Thyroid gland (tissue), 4 donors: ENCODE measurements around the gene ASPSCR1.
A peak's percentile ranks its signal among the peaks of the same experiment; 100 is the strongest.

Experiments used
- POLR2A ChIP-seq, 2 donors: fragments of 450-650 bp; IDR thresholded peaks; one replicate each; pipeline ENCODE4 v1.6.1; 2017; ENCODE audit warnings: antibody characterized with exemption in 2 of 2, mild to moderate bottlenecking in 2 of 2, moderate library complexity in 1 of 2
- TF ChIP-seq, protein P1 (sequence below), 6 experiments: fragments of 200-600 bp in 3 of 6; fragments of 450-650 bp in 3 of 6; sonication (generic) in 3 of 6; IDR thresholded peaks; one replicate each; pipeline ENCODE4 v1.5.1; 2016 to 2019; ENCODE audit warnings: antibody characterized with exemption in 6 of 6, mild to moderate bottlenecking in 2 of 6, inconsistent platforms in 1 of 6, moderate library complexity in 1 of 6

DNA sequence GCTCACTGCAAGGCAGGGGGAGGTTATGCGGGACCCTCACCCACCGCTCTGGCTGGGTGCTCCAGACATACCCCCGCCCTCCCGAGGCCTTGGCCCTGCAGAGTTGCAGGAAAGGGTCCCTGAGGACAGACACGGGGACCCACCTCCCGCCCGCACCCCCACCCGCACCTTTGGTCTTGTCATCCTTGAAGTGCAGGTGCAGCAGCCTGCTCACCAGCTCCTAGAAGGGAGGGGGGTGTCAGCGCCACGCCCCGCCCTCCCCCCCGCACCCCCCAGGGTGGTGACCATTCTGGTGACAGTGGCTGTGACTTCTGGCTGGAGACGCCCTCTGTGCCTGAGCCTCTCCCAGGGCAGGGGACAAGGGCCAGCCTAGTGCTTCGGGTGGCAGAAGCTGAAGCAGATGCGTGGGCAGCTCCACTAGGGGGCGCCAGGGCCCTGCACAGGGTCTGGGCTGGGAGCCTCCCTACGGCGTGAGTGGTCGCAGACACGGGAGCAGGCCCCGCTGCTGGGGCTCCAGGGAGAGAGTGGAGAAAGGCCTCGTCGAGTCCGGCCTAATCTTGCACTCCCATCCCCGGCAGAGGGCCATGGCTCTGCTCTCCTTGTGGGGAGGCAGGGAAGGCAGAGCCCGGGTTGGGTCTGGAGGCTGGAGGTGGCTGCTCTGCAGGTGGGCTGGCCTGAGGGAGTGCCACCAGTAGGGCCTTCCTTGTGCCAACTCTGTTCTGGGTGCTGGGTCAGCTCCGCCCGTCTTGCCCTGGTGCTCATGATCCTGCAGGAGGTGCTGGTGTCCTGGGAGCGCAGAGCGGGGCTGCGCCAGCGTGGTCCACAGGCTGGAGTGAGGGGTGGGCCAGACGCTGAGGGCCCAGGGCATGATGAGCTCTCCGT lies 42.5 kb downstream of the ASPSCR1 start:
- no peak for TF ChIP-seq POLR2A (IDR thresholded peaks at IDR 0.05)
- TF ChIP-seq, protein P1, sequence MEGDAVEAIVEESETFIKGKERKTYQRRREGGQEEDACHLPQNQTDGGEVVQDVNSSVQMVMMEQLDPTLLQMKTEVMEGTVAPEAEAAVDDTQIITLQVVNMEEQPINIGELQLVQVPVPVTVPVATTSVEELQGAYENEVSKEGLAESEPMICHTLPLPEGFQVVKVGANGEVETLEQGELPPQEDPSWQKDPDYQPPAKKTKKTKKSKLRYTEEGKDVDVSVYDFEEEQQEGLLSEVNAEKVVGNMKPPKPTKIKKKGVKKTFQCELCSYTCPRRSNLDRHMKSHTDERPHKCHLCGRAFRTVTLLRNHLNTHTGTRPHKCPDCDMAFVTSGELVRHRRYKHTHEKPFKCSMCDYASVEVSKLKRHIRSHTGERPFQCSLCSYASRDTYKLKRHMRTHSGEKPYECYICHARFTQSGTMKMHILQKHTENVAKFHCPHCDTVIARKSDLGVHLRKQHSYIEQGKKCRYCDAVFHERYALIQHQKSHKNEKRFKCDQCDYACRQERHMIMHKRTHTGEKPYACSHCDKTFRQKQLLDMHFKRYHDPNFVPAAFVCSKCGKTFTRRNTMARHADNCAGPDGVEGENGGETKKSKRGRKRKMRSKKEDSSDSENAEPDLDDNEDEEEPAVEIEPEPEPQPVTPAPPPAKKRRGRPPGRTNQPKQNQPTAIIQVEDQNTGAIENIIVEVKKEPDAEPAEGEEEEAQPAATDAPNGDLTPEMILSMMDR (IDR thresholded peaks at IDR 0.05): peak; percentile 27 to 56 (median 38)
